Measurements from ENCODE around the gene PTPRN2. TPM values are rescaled to one million over a fixed set of nuclear protein-coding genes. Genes with fewer than 3 reads are reported as not detected.

The PTPRN2 gene
- total RNA-seq, 1 experiment from 2014 or later: 1.1 TPM

- no peak overlapping the region for H3K27ac ChIP-seq (ENCODE audit: low read length)
- H3K36me3 ChIP-seq (ENCODE audit: control insufficient read depth, insufficient read depth, low read length): no peaks in the 10 kb centered on the region
- H3K27me3 ChIP-seq (ENCODE audit: control insufficient read depth, insufficient read depth, low read length): peaks cover 15% of the 10 kb centered on the region
- H3K4me1 ChIP-seq (ENCODE audit: control insufficient read depth, insufficient read depth, low read length): no peaks in the 10 kb centered on the region
- ATAC-seq (no peak), DNase-seq (ENCODE audit: low read depth, low spot score) (no peak)
- in situ Hi-C loops (cut with HindIII; ENCODE audit: low pct_unique_long_range_greater_than_20kb, low sequenced_read_pairs): no loop called here
- ChIA-PET POLR2A (no interaction called here), CTCF (no interaction called here)
- H3K4me3 ChIP-seq (ENCODE audit: low read depth in 2 of 2, low read length in 2 of 2): no peak overlapping the region
- no peak for TF ChIP-seq CTCF (IDR thresholded peaks at IDR 0.05)
- H3K9me3 ChIP-seq (ENCODE audit: control insufficient read depth, insufficient read depth, low read depth, low read length): peaks cover 4% of the 10 kb centered on the region; the same call in 1 of the 2 replicates
- intact Hi-C loops (cut with micrococcal nuclease; ENCODE audit: unreplicated experiment): no loop called here
- no TSS peak for BruUV-seq (replicated peaks)
These were observed 360.2 kb downstream of the PTPRN2 start for GRCh38 chr7:158227258-158227984.

- Histone ChIP-seq H3K36me3 (ENCODE audit: control insufficient read depth, insufficient read depth, low read length) (no peaks in the 10 kb centered on the region), H3K27me3 (ENCODE audit: control insufficient read depth, insufficient read depth, low read length) (no peaks in the 10 kb centered on the region), H3K4me3 (ENCODE audit: low read depth in 2 of 2, low read length in 2 of 2) (no peak overlapping the region), H3K9me3 (ENCODE audit: control insufficient read depth, insufficient read depth, low read depth, low read length) (0 out of 2 replicates have a peak, but pooled peaks cover 14% of the 10 kb centered on the region), H3K27ac (ENCODE audit: low read length) (no peak overlapping the region), H3K4me1 (ENCODE audit: control insufficient read depth, insufficient read depth, low read length) (no peaks in the 10 kb centered on the region)
- ATAC-seq: no peak
- intact Hi-C loops (cut with micrococcal nuclease; ENCODE audit: unreplicated experiment) (no loop called here), in situ Hi-C loops (cut with HindIII; ENCODE audit: low pct_unique_long_range_greater_than_20kb, low sequenced_read_pairs) (no loop called here)
- CTCF ChIA-PET: no interaction called here
- POLR2A ChIA-PET: no interaction called here
- no TSS peak for BruUV-seq (replicated peaks)
- no peak for TF ChIP-seq POLR2AphosphoS5 (IDR thresholded peaks at IDR 0.05; ENCODE audit: low read depth, low read length)
- no peak for TF ChIP-seq TCF7L2 (IDR thresholded peaks at IDR 0.05; ENCODE audit: low read depth, low read length)
- no peak for TF ChIP-seq CTCF (IDR thresholded peaks at IDR 0.05)
- no peak for TF ChIP-seq REST (IDR thresholded peaks at IDR 0.05; ENCODE audit: insufficient read depth in 1 of 2, low read depth in 2 of 2, low read length in 1 of 2)
- TF ChIP-seq SIN3A (IDR thresholded peaks at IDR 0.05; ENCODE audit: borderline replicate concordance, insufficient read depth, low read depth, low read length): no peak
- no peak for DNase-seq (ENCODE audit: low read depth, low spot score)
These were observed 371.4 kb downstream of the PTPRN2 start for GRCh38 chr7:158216198-158216597.
